ENCODE data around the gene ORM2.
"Not testable (repeated sequence)": the region's sequence is repeated elsewhere in the genome, so short reads cannot be mapped to it uniquely, and the experiment has no call there.

The ORM2 gene

GRCh38 chr9:114332474-114333040 lies 2.9 kb downstream of the ORM2 start:
- DNase-seq = not testable (repeated sequence)

GRCh38 chr9:114333718-114334117 lies 4.0 kb downstream of the ORM2 start:
- DNase-seq = not testable (repeated sequence)

- DNase-seq = no peak
Observed at GRCh38 chr9:114334490-114334889, 4.8 kb downstream of the ORM2 start.

GRCh38 chr9:114335745-114336144 lies 6.1 kb downstream of the ORM2 start:
- DNase-seq = no peak

GRCh38 chr9:114336157-114336556 lies 6.5 kb downstream of the ORM2 start:
- DNase-seq = no peak

GRCh38 chr9:114336699-114337395 lies 7.2 kb downstream of the ORM2 start:
- DNase-seq = no peak

GRCh38 chr9:114338187-114338586 lies 8.5 kb downstream of the ORM2 start:
- DNase-seq = no peak

GRCh38 chr9:114339130-114339908 lies 9.7 kb downstream of the ORM2 start:
- DNase-seq = peak; percentile 61

- DNase-seq = no peak
Observed at GRCh38 chr9:114341152-114341830, 11.6 kb downstream of the ORM2 start.

- DNase-seq = no peak
Observed at GRCh38 chr9:114341991-114342390, 12.3 kb downstream of the ORM2 start.

- DNase-seq = no peak
Observed at GRCh38 chr9:114342755-114343440, 13.2 kb downstream of the ORM2 start.

GRCh38 chr9:114343471-114344187 lies 14.0 kb downstream of the ORM2 start:
- no peak for DNase-seq

GRCh38 chr9:114344188-114344566 lies 14.5 kb downstream of the ORM2 start:
- no peak for DNase-seq

- no peak for DNase-seq
Observed at GRCh38 chr9:114344692-114345091, 15.0 kb downstream of the ORM2 start.

- DNase-seq = no peak
Observed at GRCh38 chr9:114345493-114346065, 15.9 kb downstream of the ORM2 start.

GRCh38 chr9:114346146-114346545 lies 16.5 kb downstream of the ORM2 start:
- DNase-seq = no peak

GRCh38 chr9:114347675-114348074 lies 18.0 kb downstream of the ORM2 start:
- no peak for DNase-seq

- no peak for DNase-seq
Observed at GRCh38 chr9:114348261-114348905, 18.7 kb downstream of the ORM2 start.

- DNase-seq = peak; percentile 62
Observed at GRCh38 chr9:114348906-114349482, 19.3 kb downstream of the ORM2 start.

GRCh38 chr9:114349713-114350480 lies 20.2 kb downstream of the ORM2 start:
- no peak for DNase-seq
